Neural progenitor cell (in vitro differentiated cells): Measurements from ENCODE around the gene DLL4. TPM values are rescaled to one million over a fixed set of nuclear protein-coding genes. Genes with fewer than 3 reads are reported as not detected.

Experiments used
- DNase-seq: peaks from one replicate; pipeline ENCODE4 v3.0.0-alpha.2; 2016; ENCODE audit warnings: low spot score
- H2AFZ ChIP-seq: fragments of 200-600 bp; sonication (generic); replicated peaks from 2 replicates; pipeline ENCODE4 v1.6.1; 2016; ENCODE audit warnings: antibody characterized with exemption
- H3F3A ChIP-seq: fragments of 200-600 bp; sonication (generic); 2 replicates; pipeline ENCODE4 v1.6.1; 2016; ENCODE audit warnings: antibody characterized with exemption, low read depth
- H3K27ac ChIP-seq: fragments of 200-600 bp; sonication (generic); 2 replicates; pipeline ENCODE4 v1.5.1; 2016; ENCODE audit warnings: mild to moderate bottlenecking
- H3K27me3 ChIP-seq: fragments of 200-600 bp; sonication (generic); 2 replicates; pipeline ENCODE4 v1.6.1; 2016; ENCODE audit warnings: mild to moderate bottlenecking, moderate library complexity
- H3K36me3 ChIP-seq: fragments of 200-600 bp; sonication (generic); 2 replicates; pipeline ENCODE4 v1.5.1; 2016
- H3K4me1 ChIP-seq: fragments of 200-600 bp; sonication (generic); 2 replicates; pipeline ENCODE4 v1.6.1; 2016; ENCODE audit warnings: mixed run types
- H3K4me2 ChIP-seq: fragments of 200-600 bp; sonication (generic); 2 replicates; pipeline ENCODE4 v1.6.1; 2016
- H3K4me3 ChIP-seq: fragments of 200-600 bp; sonication (generic); 2 replicates; pipeline ENCODE4 v1.5.1; 2016
- H3K79me2 ChIP-seq: fragments of 200-600 bp; sonication (generic); 2 replicates; pipeline ENCODE4 v1.6.1; 2016; ENCODE audit warnings: low read depth
- H3K9ac ChIP-seq: fragments of 200-600 bp; sonication (generic); 2 replicates; pipeline ENCODE4 v1.6.1; 2016
- H3K9me3 ChIP-seq: fragments of 200-600 bp; sonication (generic); 2 replicates; pipeline ENCODE4 v1.5.1; 2016; ENCODE audit warnings: low read depth
- H4K20me1 ChIP-seq: fragments of 200-600 bp; sonication (generic); 2 replicates; pipeline ENCODE4 v1.6.1; 2016; ENCODE audit warnings: low read depth
- H3K27ac Mint-ChIP-seq: 3 replicates; pipeline ENCODE4 v1.8.0; 2021; ENCODE audit warnings: mixed read lengths
- H3K27me3 Mint-ChIP-seq: 2 replicates; pipeline ENCODE4 v1.8.0; 2022; ENCODE audit warnings: low read depth, mild to moderate bottlenecking, inconsistent platforms, moderate library complexity, mixed read lengths; ENCODE audit not compliant: insufficient read depth
- H3K36me3 Mint-ChIP-seq: 3 replicates; pipeline ENCODE4 v1.8.0; 2021; ENCODE audit warnings: mixed read lengths
- H3K4me1 Mint-ChIP-seq: 3 replicates; pipeline ENCODE4 v1.8.0; 2021; ENCODE audit warnings: mixed read lengths
- H3K4me3 Mint-ChIP-seq: 3 replicates; pipeline ENCODE4 v1.8.0; 2021; ENCODE audit warnings: mild to moderate bottlenecking, moderate library complexity, mixed read lengths
- H3K9me3 Mint-ChIP-seq: 3 replicates; pipeline ENCODE4 v1.8.0; 2020; ENCODE audit warnings: mixed read lengths
- EZH2 ChIP-seq: fragments of 200-600 bp; sonication (generic); IDR thresholded peaks from 2 replicates; pipeline ENCODE4 v1.6.1; 2017; ENCODE audit warnings: antibody characterized with exemption, mild to moderate bottlenecking, moderate library complexity
- EZH2phosphoT487 ChIP-seq: fragments of 200-600 bp; sonication (generic); IDR thresholded peaks from 2 replicates; pipeline ENCODE4 v1.6.1; 2017; ENCODE audit warnings: antibody characterized with exemption
- total RNA-seq: library from RNA; depleted of rRNA; stranded (reverse); fragments of >200 nt; gene quantifications from 2 replicates; pipeline ENCODE4 v1.2.3, GENCODE V29; 2015; ENCODE audit warnings: low replicate concordance
- TF ChIP-seq, protein P1 (sequence below): fragments of 200-600 bp; sonication (generic); IDR thresholded peaks from 2 replicates; pipeline ENCODE4 v1.5.1; 2017; ENCODE audit warnings: antibody characterized with exemption, mild to moderate bottlenecking

Gene DLL4
- total RNA-seq, 1 donor from 2014 or later = not detected

DNA sequence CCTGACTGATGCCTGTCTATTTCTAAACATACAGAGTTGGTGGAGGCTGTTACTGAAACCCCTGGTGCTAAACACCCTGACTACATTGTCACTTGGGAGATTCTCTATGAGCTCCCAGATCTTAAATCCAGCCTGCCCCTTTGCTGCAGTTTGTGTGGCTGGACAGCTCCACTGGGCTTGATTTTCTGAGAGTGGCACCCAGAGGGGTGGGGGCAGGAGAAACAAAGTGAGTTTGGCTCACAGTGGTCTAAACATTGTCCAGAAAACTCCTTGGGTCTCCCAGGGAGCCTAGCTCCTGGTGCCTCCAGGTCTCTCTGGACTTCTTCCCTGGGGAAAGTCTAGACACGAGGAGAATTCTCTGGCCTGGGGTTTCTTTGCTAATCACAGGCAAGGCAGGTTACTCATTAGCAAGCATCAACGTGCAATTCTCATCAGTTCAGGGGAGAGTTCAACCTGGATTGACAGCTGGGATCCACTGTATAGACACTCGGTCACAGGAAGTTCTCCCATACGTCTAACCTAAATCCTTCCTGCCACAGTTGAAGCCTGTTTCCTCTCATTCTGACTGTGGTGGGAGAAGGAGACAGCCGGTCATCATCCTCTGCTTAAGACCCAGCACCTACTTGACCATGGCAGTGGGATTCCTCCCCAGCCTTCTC is 7.1 kb upstream of the DLL4 start:
- H3K27ac Mint-ChIP-seq = no peak overlapping the region
- peaks cover 6% of the 10 kb centered on the region for H3F3A ChIP-seq
- H3K27me3 Mint-ChIP-seq = peaks cover 49% of the 10 kb centered on the region
- peaks cover 26% of the 10 kb centered on the region for H3K4me1 ChIP-seq
- no peak overlapping the region for H3K9ac ChIP-seq
- no peak overlapping the region for H2AFZ ChIP-seq
- TF ChIP-seq EZH2 (no peak), EZH2phosphoT487 (no peak)
- TF ChIP-seq, protein P1, sequence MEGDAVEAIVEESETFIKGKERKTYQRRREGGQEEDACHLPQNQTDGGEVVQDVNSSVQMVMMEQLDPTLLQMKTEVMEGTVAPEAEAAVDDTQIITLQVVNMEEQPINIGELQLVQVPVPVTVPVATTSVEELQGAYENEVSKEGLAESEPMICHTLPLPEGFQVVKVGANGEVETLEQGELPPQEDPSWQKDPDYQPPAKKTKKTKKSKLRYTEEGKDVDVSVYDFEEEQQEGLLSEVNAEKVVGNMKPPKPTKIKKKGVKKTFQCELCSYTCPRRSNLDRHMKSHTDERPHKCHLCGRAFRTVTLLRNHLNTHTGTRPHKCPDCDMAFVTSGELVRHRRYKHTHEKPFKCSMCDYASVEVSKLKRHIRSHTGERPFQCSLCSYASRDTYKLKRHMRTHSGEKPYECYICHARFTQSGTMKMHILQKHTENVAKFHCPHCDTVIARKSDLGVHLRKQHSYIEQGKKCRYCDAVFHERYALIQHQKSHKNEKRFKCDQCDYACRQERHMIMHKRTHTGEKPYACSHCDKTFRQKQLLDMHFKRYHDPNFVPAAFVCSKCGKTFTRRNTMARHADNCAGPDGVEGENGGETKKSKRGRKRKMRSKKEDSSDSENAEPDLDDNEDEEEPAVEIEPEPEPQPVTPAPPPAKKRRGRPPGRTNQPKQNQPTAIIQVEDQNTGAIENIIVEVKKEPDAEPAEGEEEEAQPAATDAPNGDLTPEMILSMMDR = no peak
- no peaks in the 10 kb centered on the region for H3K9me3 ChIP-seq
- H3K4me1 Mint-ChIP-seq = peaks cover 13% of the 10 kb centered on the region
- peak overlapping the region; percentile 24 for H3K4me3 Mint-ChIP-seq
- H4K20me1 ChIP-seq = peaks cover 20% of the 10 kb centered on the region
- peaks cover 85% of the 10 kb centered on the region for H3K27me3 ChIP-seq
- no peaks in the 10 kb centered on the region for H3K79me2 ChIP-seq
- DNase-seq = no peak
- H3K4me2 ChIP-seq = no peak overlapping the region
- H3K9me3 Mint-ChIP-seq = no peaks in the 10 kb centered on the region
- H3K36me3 ChIP-seq = no peaks in the 10 kb centered on the region
- no peak overlapping the region for H3K27ac ChIP-seq
- H3K36me3 Mint-ChIP-seq = no peaks in the 10 kb centered on the region
- no peak overlapping the region for H3K4me3 ChIP-seq

GRCh38 chr15:40922608-40923005 is 6.5 kb upstream of the DLL4 start:
- no peak for DNase-seq
- Histone ChIP-seq H3K79me2 (no peaks in the 10 kb centered on the region), H3K4me3 (no peak overlapping the region), H3K4me2 (no peak overlapping the region), H3K27me3 (peaks cover 90% of the 10 kb centered on the region), H4K20me1 (peaks cover 25% of the 10 kb centered on the region), H3F3A (peaks cover 5% of the 10 kb centered on the region), H3K4me1 (peaks cover 25% of the 10 kb centered on the region), H3K36me3 (no peaks in the 10 kb centered on the region), H3K9me3 (no peaks in the 10 kb centered on the region), H3K27ac (no peak overlapping the region), H2AFZ (no peak overlapping the region), H3K9ac (no peak overlapping the region)
- Mint-ChIP-seq H3K4me3 (no peak overlapping the region), H3K9me3 (no peaks in the 10 kb centered on the region), H3K27ac (no peak overlapping the region), H3K4me1 (peaks cover 15% of the 10 kb centered on the region), H3K36me3 (no peaks in the 10 kb centered on the region), H3K27me3 (peaks cover 54% of the 10 kb centered on the region)
- TF ChIP-seq EZH2phosphoT487 (no peak), EZH2 (no peak)
- TF ChIP-seq, protein P1 = no peak

GRCh38 chr15:40923551-40923950 is 5.6 kb upstream of the DLL4 start:
- no peak overlapping the region for H3K4me2 ChIP-seq
- no peaks in the 10 kb centered on the region for H3K79me2 ChIP-seq
- peaks cover 16% of the 10 kb centered on the region for H3K4me1 Mint-ChIP-seq
- peaks cover 92% of the 10 kb centered on the region for H3K27me3 ChIP-seq
- DNase-seq = no peak
- no peak overlapping the region for H2AFZ ChIP-seq
- H3K27me3 Mint-ChIP-seq = peaks cover 56% of the 10 kb centered on the region
- no peak overlapping the region for H3K27ac Mint-ChIP-seq
- no peak overlapping the region for H3K27ac ChIP-seq
- no peak overlapping the region for H3K9ac ChIP-seq
- peaks cover 29% of the 10 kb centered on the region for H3K4me1 ChIP-seq
- H3K36me3 ChIP-seq = no peaks in the 10 kb centered on the region
- TF ChIP-seq, protein P1 = no peak
- peaks cover 3% of the 10 kb centered on the region for H3F3A ChIP-seq
- H3K9me3 ChIP-seq = no peaks in the 10 kb centered on the region
- no peak overlapping the region for H3K4me3 ChIP-seq
- peaks cover 35% of the 10 kb centered on the region for H4K20me1 ChIP-seq
- no peaks in the 10 kb centered on the region for H3K9me3 Mint-ChIP-seq
- H3K4me3 Mint-ChIP-seq = no peak overlapping the region
- no peaks in the 10 kb centered on the region for H3K36me3 Mint-ChIP-seq
